Adipocyte (in vitro differentiated cells): Measurements from ENCODE around the gene SLC4A2.

Source experiments
- DNase-seq: peaks from one replicate; pipeline ENCODE4 v3.0.0-alpha.2; 2015; ENCODE audit warnings: low read depth
- H3K27me3 ChIP-seq: replicated peaks from 2 replicates; pipeline ENCODE4 v1.7.0; 2013; ENCODE audit warnings: mild to moderate bottlenecking, low read length, moderate library complexity; ENCODE audit not compliant: control insufficient read depth, insufficient read depth
- H3K36me3 ChIP-seq: 2 replicates; pipeline ENCODE4 v1.7.0; 2013; ENCODE audit warnings: low read length, mild to moderate bottlenecking, moderate library complexity; ENCODE audit not compliant: control insufficient read depth, insufficient read depth, severe bottlenecking
- H3K4me1 ChIP-seq: 2 replicates; pipeline ENCODE4 v1.7.0; 2013; ENCODE audit warnings: mild to moderate bottlenecking, low read length, moderate library complexity; ENCODE audit not compliant: control insufficient read depth, insufficient read depth
- H3K4me3 ChIP-seq: 2 replicates; pipeline ENCODE4 v1.7.0; 2013; ENCODE audit warnings: mild to moderate bottlenecking, low read length, moderate library complexity
- H3K9ac ChIP-seq: 2 replicates; pipeline ENCODE4 v1.7.0; 2013; ENCODE audit warnings: mild to moderate bottlenecking, low read length, moderate library complexity
- H3K9me3 ChIP-seq: 2 replicates; pipeline ENCODE4 v1.7.0; 2013; ENCODE audit warnings: mild to moderate bottlenecking, low read length, moderate library complexity; ENCODE audit not compliant: control insufficient read depth

Gene SLC4A2

DNA sequence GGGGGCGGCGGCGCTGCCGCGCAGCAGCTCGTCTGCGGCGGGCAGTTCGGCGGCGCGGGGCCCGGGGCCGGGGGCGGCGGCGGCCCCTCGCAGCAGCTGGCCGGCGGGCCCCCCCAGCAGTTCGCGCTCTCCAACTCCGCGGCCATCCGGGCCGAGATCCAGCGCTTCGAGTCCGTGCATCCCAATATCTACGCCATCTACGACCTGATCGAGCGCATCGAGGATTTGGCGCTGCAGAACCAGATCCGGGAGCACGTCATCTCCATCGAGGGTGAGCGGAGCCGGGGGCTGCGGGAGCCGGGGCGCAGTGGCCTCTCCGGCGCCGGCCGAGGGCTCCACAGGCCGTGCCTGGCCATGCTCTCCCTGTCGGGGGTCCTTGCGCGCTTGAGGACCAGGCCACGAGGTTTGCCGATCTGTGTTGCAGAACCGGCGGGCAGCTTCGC lies 27.4 kb downstream of the SLC4A2 start:
- Histone ChIP-seq H3K4me3 (peak overlapping the region; percentile 93), H3K4me1 (peaks cover 63% of the 10 kb centered on the region), H3K9me3 (no peaks in the 10 kb centered on the region), H3K9ac (peak overlapping the region; percentile 90), H3K27me3 (no peaks in the 10 kb centered on the region), H3K36me3 (no peaks in the 10 kb centered on the region)
- peak; percentile 68 for DNase-seq

DNA sequence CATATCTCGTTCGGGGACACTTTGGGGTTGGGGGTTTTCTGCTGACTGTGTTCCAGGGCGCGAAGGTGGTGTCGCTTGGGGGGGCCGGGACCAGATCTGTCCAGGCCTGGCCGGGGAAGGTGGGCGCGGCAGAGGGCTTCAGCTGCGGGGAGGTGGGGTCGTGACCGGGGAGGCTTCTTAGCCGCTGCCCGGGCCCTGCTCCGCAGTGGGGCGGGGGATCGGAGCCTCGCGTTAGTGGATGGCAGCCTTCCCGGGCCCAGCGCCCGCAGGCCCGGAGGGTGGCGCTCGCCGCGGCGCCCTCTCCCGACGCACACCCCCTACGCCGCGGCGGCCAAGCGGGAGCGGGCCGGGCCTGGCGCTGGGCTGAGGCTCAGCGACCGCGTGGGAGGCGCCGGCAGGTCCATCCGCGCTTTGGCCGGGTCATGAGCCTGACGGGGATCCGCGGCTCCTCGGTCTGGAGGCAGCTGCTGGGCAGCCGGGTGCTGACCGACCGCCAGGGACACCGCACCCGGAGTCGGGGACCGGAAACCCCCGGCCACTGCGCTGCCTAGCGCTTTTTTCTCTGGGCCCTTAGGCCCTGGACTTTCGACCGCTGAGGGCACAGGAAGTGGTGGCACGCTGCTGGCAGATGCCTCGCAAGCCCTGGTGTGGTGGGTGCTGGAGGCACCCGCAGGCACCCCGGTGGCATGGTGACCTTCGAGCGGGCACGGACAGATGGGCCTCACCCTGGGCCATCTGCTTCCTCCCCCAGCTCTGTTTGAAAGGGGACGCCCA lies 28.0 kb downstream of the SLC4A2 start:
- Histone ChIP-seq H3K36me3 (no peaks in the 10 kb centered on the region), H3K27me3 (no peaks in the 10 kb centered on the region), H3K9me3 (no peaks in the 10 kb centered on the region), H3K9ac (peak overlapping the region; percentile 90), H3K4me1 (peaks cover 63% of the 10 kb centered on the region), H3K4me3 (peak overlapping the region; percentile 93)
- peak; percentile 84 for DNase-seq

DNA sequence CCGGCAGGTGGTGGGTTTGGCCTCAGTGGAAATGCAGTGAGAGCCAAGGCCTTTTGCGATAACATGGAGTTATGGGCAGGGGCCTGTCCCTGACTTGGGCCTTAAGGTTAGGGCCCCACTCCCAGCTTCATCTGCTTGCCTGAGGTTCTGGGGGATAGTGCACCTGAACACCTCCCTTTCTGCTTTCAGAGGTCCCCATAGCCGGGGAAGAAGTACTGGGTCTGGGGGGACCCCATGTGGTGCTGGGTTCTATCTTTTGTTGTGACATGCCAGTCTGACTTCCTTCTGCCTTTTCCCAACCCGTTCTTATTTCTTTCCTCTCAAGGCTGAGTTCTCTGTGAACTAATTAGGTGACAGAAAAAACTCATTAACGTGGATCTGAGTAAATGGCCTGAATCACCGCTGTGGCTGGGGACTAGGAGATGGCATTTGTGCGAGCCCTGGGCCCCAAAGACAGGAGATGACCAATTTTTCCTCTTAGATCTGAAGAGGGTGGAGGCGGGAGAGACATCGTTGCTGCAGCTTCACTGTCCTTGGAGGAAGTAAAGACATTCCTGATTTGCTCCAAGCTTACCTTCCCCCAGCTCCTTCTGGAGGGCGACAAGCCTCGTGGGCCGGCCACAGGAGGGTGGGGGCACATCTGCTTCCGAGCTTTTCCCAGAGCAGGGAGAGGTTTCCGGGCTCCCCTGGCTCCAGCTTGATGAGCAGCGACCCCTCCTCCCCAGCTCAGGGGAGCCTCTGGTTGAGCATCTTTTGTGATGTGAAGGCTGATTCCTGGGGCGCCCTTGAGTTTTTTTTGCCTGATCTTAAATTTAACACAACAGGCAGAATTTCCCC lies 28.8 kb downstream of the SLC4A2 start:
- peak; percentile 53 for DNase-seq
- H3K36me3 ChIP-seq: no peaks in the 10 kb centered on the region
- peak overlapping the region; percentile 93 for H3K4me3 ChIP-seq
- no peaks in the 10 kb centered on the region for H3K9me3 ChIP-seq
- H3K9ac ChIP-seq: peak overlapping the region; percentile 90
- peaks cover 68% of the 10 kb centered on the region for H3K4me1 ChIP-seq
- H3K27me3 ChIP-seq: no peaks in the 10 kb centered on the region

DNA sequence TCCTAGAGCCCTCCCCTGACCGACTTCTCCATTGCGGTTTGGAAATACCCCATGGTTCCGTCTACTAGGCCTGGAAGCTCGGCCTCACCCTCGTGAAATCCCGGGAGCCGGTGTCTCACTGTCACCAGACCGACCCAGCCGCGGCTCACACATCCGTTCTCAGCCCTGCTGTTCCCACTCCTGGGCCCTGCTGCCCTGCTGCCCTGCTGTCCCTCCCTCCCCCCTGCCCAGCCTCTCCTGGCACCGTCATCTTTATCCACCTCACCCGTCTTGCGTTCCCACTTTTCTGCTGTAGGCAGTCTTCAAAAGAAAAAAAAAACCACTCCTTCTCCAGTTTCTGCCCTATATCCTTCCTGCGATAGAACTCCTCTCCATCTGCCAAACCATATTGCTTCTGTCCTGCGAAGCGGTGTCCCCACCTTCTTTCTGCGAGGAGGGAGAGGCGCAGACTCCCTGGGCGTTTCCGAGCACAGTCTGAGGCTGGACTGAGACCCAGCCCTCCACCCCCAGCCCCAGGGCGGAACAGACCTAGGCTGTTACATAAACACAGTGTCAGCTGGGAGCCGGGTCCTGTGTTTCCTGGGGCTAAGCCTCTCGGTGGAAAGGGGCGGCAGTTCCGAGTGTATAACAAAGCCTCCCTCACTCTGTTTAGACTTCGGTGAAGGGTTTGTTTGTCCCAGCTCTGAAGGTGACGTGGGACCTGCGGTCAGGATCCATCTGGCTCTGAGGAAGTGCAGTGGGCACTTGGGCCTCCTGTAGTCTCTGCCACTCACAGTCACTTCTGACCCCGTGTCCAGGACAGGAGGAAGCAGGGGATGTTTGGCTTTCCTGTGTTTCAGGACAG lies 29.7 kb downstream of the SLC4A2 start:
- H3K4me3 ChIP-seq: peak overlapping the region; percentile 93
- DNase-seq: peak; percentile 80

DNA sequence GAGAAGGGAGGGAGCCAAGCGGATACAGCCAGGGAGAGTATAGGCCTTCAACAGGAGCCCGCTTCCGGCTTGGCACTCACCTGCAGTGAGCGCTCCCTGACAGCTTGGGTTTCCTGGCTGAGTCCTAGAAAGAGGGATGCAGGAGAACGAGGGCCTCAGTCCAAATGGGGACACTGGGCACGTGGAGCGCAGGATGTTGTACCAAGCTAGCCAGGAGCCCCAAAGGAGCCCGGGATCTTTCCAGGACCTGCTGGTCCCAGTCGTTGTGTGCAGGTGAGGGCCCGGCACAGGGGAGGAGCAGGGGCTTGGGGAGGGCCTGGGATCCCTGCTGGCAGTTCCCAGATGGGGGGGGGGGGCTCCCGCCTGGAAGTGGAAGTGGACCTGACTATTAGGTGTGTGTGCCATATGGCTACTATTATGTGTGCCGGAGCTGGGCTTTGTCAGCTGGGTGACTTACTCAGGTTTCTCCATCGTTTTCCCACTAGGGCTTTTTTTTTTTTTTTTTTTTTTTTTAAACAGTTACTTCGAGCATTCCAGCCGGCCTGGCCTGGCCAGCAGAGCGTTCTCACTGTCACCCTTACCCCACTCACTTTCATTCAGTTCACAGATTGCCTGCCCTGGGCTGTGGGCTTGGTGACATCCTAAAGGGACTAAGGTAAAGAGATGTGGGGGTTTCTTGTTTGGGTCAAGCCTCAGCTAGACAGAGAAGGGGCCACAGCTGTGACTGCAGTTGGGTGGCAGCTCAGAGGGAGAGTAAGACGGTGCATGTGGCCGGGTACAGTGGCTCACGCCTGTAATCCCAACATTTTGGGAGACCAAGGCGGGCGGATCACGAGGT lies 30.7 kb downstream of the SLC4A2 start:
- DNase-seq: peak; percentile 50
- Histone ChIP-seq H3K9me3 (no peaks in the 10 kb centered on the region), H3K4me3 (peak overlapping the region; percentile 93), H3K9ac (peak overlapping the region; percentile 90), H3K27me3 (no peaks in the 10 kb centered on the region), H3K4me1 (peaks cover 76% of the 10 kb centered on the region), H3K36me3 (no peaks in the 10 kb centered on the region)

More for the DNA sequence above, 29.7 kb downstream of the SLC4A2 start:
- Histone ChIP-seq H3K4me1 (peaks cover 69% of the 10 kb centered on the region), H3K9me3 (no peaks in the 10 kb centered on the region), H3K36me3 (no peaks in the 10 kb centered on the region), H3K9ac (peak overlapping the region; percentile 90), H3K27me3 (no peaks in the 10 kb centered on the region)

DNA sequence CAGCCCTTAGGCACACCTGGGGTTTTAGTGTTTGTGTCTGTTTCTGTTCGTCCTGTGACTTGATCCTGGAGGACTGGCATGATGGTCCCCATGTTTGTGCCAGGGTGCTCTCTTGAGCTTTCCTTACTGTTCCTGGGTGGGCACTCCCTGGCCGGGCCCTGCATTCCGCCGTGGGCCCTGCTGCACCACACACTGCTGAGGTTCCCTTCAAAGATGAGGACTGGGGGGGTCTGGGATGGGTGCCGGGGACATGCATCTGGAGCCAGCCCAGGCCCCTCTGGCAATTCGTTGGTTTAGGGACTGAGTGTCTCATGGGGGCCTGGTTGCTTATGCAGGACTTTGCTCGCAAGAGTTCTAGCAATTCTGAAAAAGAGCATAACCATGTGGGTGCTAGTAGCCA lies 31.6 kb downstream of the SLC4A2 start:
- Histone ChIP-seq H3K4me3 (no peak overlapping the region), H3K27me3 (no peaks in the 10 kb centered on the region), H3K36me3 (no peaks in the 10 kb centered on the region), H3K9ac (peak overlapping the region; percentile 11), H3K4me1 (peaks cover 71% of the 10 kb centered on the region), H3K9me3 (no peaks in the 10 kb centered on the region)
- DNase-seq: no peak

DNA sequence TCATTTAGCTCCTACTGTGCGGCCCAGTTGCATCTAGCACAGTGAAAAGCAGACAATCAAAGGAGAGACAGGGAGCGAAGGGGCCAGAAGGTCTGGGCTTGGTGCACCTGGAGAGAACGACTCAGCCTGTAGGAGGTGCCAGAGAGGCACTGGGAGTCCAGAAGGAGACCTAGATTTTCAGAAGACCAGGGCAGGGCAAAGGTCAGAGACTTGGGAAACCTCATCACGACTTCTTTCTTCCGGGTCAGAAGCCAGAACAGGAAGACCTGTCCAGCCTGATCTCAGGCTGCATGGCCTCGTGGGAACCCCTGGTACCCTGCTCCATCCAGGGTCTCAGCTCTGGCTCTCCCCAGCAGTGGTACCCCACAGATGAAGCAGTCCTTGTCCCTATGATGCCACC lies 32.0 kb downstream of the SLC4A2 start:
- Histone ChIP-seq H3K9me3 (no peaks in the 10 kb centered on the region), H3K9ac (peak overlapping the region; percentile 11), H3K27me3 (no peaks in the 10 kb centered on the region), H3K4me3 (no peak overlapping the region), H3K4me1 (peaks cover 71% of the 10 kb centered on the region), H3K36me3 (no peaks in the 10 kb centered on the region)
- peak; percentile 41 for DNase-seq

DNA sequence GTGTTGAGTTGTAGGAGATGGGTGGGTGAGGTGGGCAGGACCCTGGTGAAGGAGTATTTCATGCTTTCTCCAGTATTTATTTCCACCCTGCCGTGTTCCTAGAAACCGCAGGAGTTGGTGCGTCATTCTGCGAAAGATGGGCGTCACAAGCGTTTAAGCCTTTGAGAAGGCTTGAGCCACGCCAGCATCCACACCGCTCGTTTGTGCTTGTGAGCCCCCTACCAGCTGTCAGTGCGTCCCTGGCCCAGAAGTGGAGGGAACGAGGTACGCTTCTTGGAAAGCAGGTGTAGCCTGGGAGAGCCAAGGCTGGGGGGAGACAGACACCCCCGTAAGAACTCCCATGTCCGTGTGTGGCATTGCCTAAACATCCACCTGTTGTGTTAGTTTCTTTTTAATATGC lies 32.6 kb downstream of the SLC4A2 start:
- H3K27me3 ChIP-seq: no peaks in the 10 kb centered on the region
- H3K9ac ChIP-seq: peak overlapping the region; percentile 17
- H3K36me3 ChIP-seq: no peaks in the 10 kb centered on the region
- H3K9me3 ChIP-seq: no peaks in the 10 kb centered on the region
- H3K4me1 ChIP-seq: peaks cover 71% of the 10 kb centered on the region
- DNase-seq: no peak
- H3K4me3 ChIP-seq: no peak overlapping the region

DNA sequence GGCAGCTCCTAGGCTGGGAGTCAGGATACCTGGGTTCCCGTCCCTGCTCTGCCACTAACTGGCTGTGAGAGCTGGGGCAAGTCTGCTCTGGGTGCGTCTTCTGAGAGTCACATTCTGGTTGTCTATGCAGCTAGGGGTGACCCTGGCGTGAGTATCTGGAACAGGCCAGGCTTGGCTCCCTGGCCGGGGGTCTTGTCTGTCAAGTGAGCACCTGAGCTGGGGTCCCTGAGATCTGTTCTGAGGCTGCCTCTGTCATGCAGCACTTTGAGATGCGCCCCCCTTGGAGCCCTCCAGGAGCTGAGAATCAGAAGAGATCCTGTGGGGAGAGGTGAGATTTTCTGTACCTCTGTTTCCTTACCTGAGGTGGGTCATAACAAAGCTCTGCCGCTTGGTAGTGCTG lies 34.4 kb downstream of the SLC4A2 start:
- Histone ChIP-seq H3K36me3 (peaks cover 3% of the 10 kb centered on the region), H3K9me3 (no peaks in the 10 kb centered on the region), H3K4me1 (peaks cover 59% of the 10 kb centered on the region), H3K27me3 (no peaks in the 10 kb centered on the region), H3K9ac (no peak overlapping the region), H3K4me3 (no peak overlapping the region)
- no peak for DNase-seq

DNA sequence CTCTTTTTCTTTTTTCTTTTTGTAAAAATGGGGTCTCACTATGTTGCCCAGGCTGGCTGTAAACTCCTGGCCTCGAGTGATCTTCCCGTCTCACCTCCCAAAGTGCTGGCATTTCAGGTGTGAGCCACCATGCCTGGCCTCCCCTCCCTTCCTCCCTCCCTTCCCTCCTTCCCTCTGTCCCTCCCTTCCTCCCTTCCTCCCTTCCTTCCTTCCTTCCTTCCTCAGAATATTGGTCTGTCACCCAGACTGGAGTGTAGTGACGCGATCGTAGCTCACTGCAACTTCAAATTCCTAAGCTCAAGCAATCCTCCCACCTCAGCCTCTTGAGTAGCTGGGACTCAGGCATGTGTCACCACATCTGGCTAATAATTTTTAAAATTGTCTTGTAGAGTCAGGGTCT lies 35.3 kb downstream of the SLC4A2 start:
- H3K4me3 ChIP-seq: no peak overlapping the region
- no peaks in the 10 kb centered on the region for H3K9me3 ChIP-seq
- H3K9ac ChIP-seq: no peak overlapping the region
- no peaks in the 10 kb centered on the region for H3K27me3 ChIP-seq
- H3K4me1 ChIP-seq: peaks cover 49% of the 10 kb centered on the region
- DNase-seq: no peak
- peaks cover 3% of the 10 kb centered on the region for H3K36me3 ChIP-seq
